Sigmoid colon (tissue), 4 donors: ENCODE results near the gene GLIS1.

Experiments
- EP300 ChIP-seq, 4 donors: sonication (generic); formaldehyde crosslinking; IDR thresholded peaks; one replicate each; pipeline ENCODE4 v1.6.1; 2017; ENCODE audit warnings: antibody characterized with exemption in 4 of 4
- POLR2AphosphoS5 ChIP-seq, 4 donors: sonication (generic); formaldehyde crosslinking; IDR thresholded peaks; one replicate each; pipeline ENCODE4 v1.6.1; 2017; ENCODE audit warnings: antibody characterized with exemption in 4 of 4
- TF ChIP-seq, protein P1 (sequence below), 4 experiments: fragments of 450-650 bp in 3 of 4; fragments of 200-600 bp in 1 of 4; IDR thresholded peaks; one replicate each; pipeline ENCODE4 v1.5.1; 2016 to 2019; ENCODE audit warnings: antibody characterized with exemption in 4 of 4, mild to moderate bottlenecking in 3 of 4, moderate library complexity in 2 of 4

- TF ChIP-seq, protein P1, sequence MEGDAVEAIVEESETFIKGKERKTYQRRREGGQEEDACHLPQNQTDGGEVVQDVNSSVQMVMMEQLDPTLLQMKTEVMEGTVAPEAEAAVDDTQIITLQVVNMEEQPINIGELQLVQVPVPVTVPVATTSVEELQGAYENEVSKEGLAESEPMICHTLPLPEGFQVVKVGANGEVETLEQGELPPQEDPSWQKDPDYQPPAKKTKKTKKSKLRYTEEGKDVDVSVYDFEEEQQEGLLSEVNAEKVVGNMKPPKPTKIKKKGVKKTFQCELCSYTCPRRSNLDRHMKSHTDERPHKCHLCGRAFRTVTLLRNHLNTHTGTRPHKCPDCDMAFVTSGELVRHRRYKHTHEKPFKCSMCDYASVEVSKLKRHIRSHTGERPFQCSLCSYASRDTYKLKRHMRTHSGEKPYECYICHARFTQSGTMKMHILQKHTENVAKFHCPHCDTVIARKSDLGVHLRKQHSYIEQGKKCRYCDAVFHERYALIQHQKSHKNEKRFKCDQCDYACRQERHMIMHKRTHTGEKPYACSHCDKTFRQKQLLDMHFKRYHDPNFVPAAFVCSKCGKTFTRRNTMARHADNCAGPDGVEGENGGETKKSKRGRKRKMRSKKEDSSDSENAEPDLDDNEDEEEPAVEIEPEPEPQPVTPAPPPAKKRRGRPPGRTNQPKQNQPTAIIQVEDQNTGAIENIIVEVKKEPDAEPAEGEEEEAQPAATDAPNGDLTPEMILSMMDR (IDR thresholded peaks at IDR 0.05): no peak
- no peak for TF ChIP-seq POLR2AphosphoS5 (IDR thresholded peaks at IDR 0.05)
- TF ChIP-seq EP300 (IDR thresholded peaks at IDR 0.05): no peak
These were observed 187.5 kb downstream of the GLIS1 start for GRCh38 chr1:53551428-53551995.
